ENCODE measurements around the gene COX10. TPM values are rescaled to one million over a fixed set of nuclear protein-coding genes. Genes with fewer than 3 reads are reported as not detected.
"Not testable (repeated sequence)": the region's sequence is repeated elsewhere in the genome, so short reads cannot be mapped to it uniquely, and the experiment has no call there.

COX10 gene
- polyA plus RNA-seq, 5 donors: 10.5 to 12.2 (median 11.4) TPM

- no peak for DNase-seq
Measured at GRCh38 chr17:14204084-14204483, 134.8 kb downstream of the COX10 start.

GRCh38 chr17:14204546-14204945 is 135.2 kb downstream of the COX10 start:
- DNase-seq: no peak

GRCh38 chr17:14205380-14205779 is 136.1 kb downstream of the COX10 start:
- DNase-seq: no peak

GRCh38 chr17:14205992-14206461 is 136.7 kb downstream of the COX10 start:
- DNase-seq: no peak

DNA sequence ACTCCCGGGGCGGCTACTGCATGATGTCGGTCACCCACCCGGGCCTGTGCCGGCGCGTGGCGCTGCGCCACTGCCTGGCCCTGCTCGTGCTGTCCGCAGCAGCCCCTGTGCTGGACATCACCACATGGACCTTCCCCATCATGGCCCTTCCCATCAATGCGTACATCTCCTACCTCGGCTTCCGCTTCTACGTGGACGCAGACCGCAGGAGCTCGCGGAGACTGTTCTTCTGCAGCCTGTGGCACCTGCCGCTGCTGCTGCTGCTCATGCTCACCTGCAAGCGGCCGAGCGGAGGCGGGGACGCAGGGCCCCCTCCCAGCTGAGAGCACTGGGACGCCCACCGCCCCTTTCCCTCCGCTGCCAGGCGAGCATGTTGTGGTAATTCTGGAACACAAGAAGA is 137.6 kb downstream of the COX10 start:
- DNase-seq: no peak

- DNase-seq: no peak
Measured at GRCh38 chr17:14207791-14208190, 138.5 kb downstream of the COX10 start.

- no peak for DNase-seq
Measured at GRCh38 chr17:14209215-14209614, 139.9 kb downstream of the COX10 start.

DNA sequence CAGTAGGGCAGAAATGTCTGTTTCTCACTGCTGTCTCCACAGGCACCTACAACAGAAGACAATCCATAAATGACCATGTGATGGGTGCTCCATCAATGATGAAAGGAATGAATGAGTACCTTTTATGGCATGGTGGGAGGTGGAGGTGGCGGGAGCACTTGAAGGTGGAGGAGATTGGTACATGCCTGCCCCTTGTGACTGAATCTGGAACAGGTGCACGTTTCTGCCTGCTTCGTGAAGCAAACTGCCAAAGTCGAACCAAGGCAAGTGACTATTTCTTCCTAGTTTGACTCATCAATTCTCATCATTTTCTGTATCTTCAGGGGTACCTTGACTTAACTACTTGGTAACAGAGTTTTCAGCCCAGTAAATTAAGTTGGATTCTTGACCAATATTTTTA is 141.9 kb downstream of the COX10 start:
- no peak for DNase-seq

DNA sequence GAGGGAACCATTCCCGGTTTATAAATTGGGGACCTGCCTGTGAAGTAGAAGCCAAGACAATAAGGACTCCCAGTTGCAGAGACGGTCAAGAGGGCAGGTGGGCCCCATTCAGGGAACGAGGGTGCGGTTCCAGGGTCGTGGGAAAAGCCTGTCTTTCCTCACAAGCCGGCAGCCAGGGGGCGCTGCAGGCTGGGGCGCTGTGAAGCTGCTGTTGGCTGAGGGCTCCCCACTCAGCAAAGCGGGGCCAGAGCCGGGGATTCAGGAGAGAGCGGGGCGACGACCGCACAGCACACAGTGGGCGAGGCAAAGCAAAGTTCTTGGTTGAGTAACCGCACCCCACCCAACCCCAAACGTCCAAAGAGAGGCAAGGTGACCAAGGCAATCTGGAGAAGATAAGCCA is 142.5 kb downstream of the COX10 start:
- DNase-seq: no peak

GRCh38 chr17:14212401-14212800 is 143.1 kb downstream of the COX10 start:
- no peak for DNase-seq

- DNase-seq: no peak
Measured at GRCh38 chr17:14214271-14214670, 145.0 kb downstream of the COX10 start.

- no peak for DNase-seq
Measured at GRCh38 chr17:14222611-14223010, 153.3 kb downstream of the COX10 start.

- DNase-seq: no peak
Measured at GRCh38 chr17:14225254-14225980, 156.1 kb downstream of the COX10 start.

GRCh38 chr17:14227052-14227451 is 157.7 kb downstream of the COX10 start:
- DNase-seq: no peak

- no peak for DNase-seq
Measured at GRCh38 chr17:14228903-14229302, 159.6 kb downstream of the COX10 start.

GRCh38 chr17:14231187-14231586 is 161.9 kb downstream of the COX10 start:
- not testable (repeated sequence) for DNase-seq

GRCh38 chr17:14235047-14235446 is 165.7 kb downstream of the COX10 start:
- not testable (repeated sequence) for DNase-seq

- DNase-seq: not testable (repeated sequence)
Measured at GRCh38 chr17:14236032-14236431, 166.7 kb downstream of the COX10 start.

- DNase-seq: not testable (repeated sequence)
Measured at GRCh38 chr17:14236762-14237161, 167.5 kb downstream of the COX10 start, which contains the start of gene CDRT15. CDRT15 (minus strand) TSS chr17:14236862; CDS start chr17:14236833, 29 bp downstream.

DNA sequence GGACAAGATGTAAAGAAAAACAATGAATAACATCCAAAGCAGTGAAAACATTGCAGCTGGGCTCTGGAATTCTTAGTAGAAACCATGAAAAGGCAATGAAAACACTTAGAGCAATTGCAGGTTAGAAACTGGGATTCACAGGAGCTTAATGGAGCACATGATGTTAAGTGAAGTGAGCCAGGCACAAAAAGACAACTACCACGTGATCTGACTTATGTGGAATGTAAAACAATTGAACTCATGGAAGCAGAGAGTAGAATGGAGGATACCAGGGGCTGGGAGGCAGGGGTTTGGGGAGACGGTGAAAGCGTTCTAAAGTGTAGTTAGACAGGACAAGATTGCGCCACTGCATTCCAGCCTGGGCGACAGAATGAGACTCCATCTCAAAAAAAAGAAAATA is 170.0 kb downstream of the COX10 start:
- DNase-seq: not testable (repeated sequence)

- no peak for DNase-seq
Measured at GRCh38 chr17:14245002-14245401, 175.7 kb downstream of the COX10 start.

GRCh38 chr17:14245629-14246028 is 176.3 kb downstream of the COX10 start:
- DNase-seq: no peak

Measured in right lung (tissue), 5 donors.